ENCODE measurements around the gene TRAM2. TPM values are rescaled to one million over a fixed set of nuclear protein-coding genes. Genes with fewer than 3 reads are reported as not detected.
"Not testable (repeated sequence)": the region's sequence is repeated elsewhere in the genome, so short reads cannot be mapped to it uniquely, and the experiment has no call there.

Gene TRAM2
- total RNA-seq, 1 donor = 196 TPM

- no peak for DNase-seq (ENCODE audit: low read depth)
- no peak for TF ChIP-seq CTCF (IDR thresholded peaks at IDR 0.05; ENCODE audit: insufficient read depth, low read depth, low read length)
- no peak overlapping the region for H3K4me3 ChIP-seq (ENCODE audit: low read depth, low read length)
Measured at GRCh38 chr6:52475307-52475706, 101.6 kb downstream of the TRAM2 start.

GRCh38 chr6:52474173-52474572 is 102.7 kb downstream of the TRAM2 start:
- TF ChIP-seq CTCF (IDR thresholded peaks at IDR 0.05; ENCODE audit: insufficient read depth, low read depth, low read length) = no peak
- no peak for DNase-seq (ENCODE audit: low read depth)
- no peak overlapping the region for H3K4me3 ChIP-seq (ENCODE audit: low read depth, low read length)

DNA sequence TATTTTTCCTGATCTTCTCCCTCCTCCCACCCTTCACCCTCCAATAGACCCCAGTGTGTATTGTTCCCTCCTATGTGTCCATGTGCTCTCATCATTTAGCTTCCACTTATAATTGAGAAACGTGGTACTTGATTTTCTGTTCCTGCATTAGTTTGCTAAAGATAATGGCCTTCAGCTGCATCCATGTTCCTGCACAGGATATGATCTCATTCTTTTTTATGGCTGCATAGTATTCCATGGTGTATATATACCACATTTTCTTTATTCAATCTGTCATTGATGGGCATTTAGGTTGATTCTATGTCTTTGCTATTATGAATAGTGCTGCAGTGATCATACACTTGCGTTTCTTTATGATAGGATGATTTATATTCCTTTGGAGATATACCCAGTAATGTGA is 115.7 kb downstream of the TRAM2 start:
- not testable (repeated sequence) for H3K4me3 ChIP-seq (ENCODE audit: low read depth, low read length); DNase-seq (ENCODE audit: low read depth)

DNA sequence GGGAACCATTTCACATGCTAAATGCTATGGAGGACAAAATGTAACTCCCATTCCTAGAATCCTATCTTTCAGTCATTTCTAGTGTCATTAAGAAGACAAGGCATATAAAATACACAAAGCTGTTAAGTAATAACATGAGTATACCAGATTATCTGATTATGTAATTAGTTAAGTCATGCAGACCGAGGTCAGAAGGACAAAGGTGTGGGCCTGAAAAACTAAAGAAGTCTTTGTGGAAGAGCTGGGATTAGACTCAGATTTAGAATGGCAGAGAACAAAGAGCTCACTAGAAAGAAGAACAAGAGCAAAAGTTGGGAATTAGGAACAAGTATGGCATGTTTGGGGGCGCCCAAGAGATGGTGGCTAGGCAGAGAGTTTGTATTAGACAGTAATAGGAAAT is 119.8 kb downstream of the TRAM2 start:
- no peak for DNase-seq (ENCODE audit: low read depth)
- no peak for TF ChIP-seq CTCF (IDR thresholded peaks at IDR 0.05; ENCODE audit: insufficient read depth, low read depth, low read length)
- no peak overlapping the region for H3K4me3 ChIP-seq (ENCODE audit: low read depth, low read length)

GRCh38 chr6:52454556-52454955 is 122.3 kb downstream of the TRAM2 start:
- H3K4me3 ChIP-seq (ENCODE audit: low read depth, low read length) = no peak overlapping the region
- no peak for DNase-seq (ENCODE audit: low read depth)
- TF ChIP-seq CTCF (IDR thresholded peaks at IDR 0.05; ENCODE audit: insufficient read depth, low read depth, low read length) = no peak

Other genes with a start within 250 kb of the TRAM2 start
- 3.2 and 4.7 TPM in 2 replicates for gene PAQR8, start 214.9 kb downstream of the TRAM2 start, total RNA-seq
- 15.8 and 21.6 TPM in 2 replicates for gene EFHC1, start 156.7 kb downstream of the TRAM2 start, total RNA-seq
- gene TMEM14A, start 94.1 kb upstream of the TRAM2 start, total RNA-seq = 18.7 and 31.1 TPM in 2 replicates
- not detected in 2 replicates for gene GSTA2, start 186.4 kb upstream of the TRAM2 start, total RNA-seq
- 0.32 TPM in 1 of 2 replicates, not detected in the other for gene GSTA1, start 226.8 kb upstream of the TRAM2 start, total RNA-seq

All from fibroblast of villous mesenchyme (primary cell).